ENCODE results near the gene LAMC2.

Gene LAMC2

GRCh38 chr1:183235503-183235902 lies 49.4 kb downstream of the LAMC2 start:
- in situ Hi-C loops (cut with HindIII; ENCODE audit: low sequenced_read_pairs) = no loop called here

GRCh38 chr1:183236158-183236725 lies 50.2 kb downstream of the LAMC2 start:
- in situ Hi-C loops (cut with HindIII; ENCODE audit: low sequenced_read_pairs) = no loop called here

DNA sequence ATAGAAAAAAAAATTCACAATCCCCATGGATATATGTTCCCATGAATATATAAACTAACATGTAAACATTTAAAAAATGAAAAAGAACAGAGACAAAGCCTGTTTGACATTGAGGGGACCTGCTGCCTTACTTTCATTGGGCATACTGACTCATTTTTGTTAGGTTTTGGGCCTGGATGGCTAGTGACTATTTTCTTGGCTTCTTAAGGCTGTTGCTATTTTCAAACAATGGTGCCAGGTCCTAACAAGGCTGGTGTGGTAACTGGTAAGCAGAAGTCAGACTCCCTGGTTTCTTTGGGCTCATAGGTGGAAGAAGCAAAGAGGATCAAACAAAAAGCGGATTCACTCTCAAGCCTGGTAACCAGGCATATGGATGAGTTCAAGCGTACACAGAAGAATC lies 51.0 kb downstream of the LAMC2 start:
- in situ Hi-C loops (cut with HindIII; ENCODE audit: low sequenced_read_pairs) = no loop called here

- in situ Hi-C loops (cut with HindIII; ENCODE audit: low sequenced_read_pairs) = no loop called here
Observed at GRCh38 chr1:183238071-183238470, 52.0 kb downstream of the LAMC2 start.

DNA sequence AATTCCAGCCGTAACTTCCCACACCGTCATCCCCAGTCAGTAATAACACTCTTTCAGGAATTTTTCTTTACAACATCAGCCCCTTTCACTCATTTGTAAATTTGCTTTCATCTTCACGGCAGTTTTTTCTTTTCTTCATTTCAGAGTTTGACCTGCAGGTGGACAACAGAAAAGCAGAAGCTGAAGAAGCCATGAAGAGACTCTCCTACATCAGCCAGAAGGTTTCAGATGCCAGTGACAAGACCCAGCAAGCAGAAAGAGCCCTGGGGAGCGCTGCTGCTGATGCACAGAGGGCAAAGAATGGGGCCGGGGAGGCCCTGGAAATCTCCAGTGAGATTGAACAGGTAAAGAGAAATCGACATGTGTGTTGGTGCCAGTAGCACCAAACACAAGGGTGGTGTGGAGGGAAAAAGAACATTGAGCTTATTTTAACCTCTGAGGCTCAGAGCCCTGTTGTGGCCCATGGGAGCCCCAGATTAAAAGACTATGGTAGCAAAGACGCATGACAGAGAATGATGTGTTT lies 53.2 kb downstream of the LAMC2 start:
- in situ Hi-C loops (cut with HindIII; ENCODE audit: low sequenced_read_pairs) = no loop called here

- in situ Hi-C loops (cut with HindIII; ENCODE audit: low sequenced_read_pairs) = loop anchor here (5.0 to 10.0 kb wide), 2 partner anchors 72 to 355 kb away; partner anchors contain the start of gene NCF2
Observed at GRCh38 chr1:183239793-183240525, 53.9 kb downstream of the LAMC2 start.

DNA sequence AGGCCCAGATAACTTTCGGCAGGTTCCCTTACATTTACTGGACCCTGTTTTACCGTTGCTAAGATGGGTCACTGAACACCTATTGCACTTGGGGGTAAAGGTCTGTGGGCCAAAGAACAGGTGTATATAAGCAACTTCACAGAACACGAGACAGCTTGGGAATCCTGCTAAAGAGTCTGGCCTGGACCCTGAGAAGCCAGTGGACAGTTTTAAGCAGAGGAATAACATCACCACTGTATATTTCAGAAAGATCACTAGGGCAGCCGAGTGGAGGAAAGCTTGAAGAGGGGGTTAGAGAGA lies 54.4 kb downstream of the LAMC2 start:
- in situ Hi-C loops (cut with HindIII; ENCODE audit: low sequenced_read_pairs) = loop anchor here (5.0 to 10.0 kb wide), 2 partner anchors 72 to 354 kb away; partner anchors contain the start of gene NCF2

- in situ Hi-C loops (cut with HindIII; ENCODE audit: low sequenced_read_pairs) = loop anchor here (5.0 to 10.0 kb wide), 2 partner anchors 71 to 354 kb away; partner anchors contain the start of gene NCF2
Observed at GRCh38 chr1:183240853-183241252, 54.8 kb downstream of the LAMC2 start.

DNA sequence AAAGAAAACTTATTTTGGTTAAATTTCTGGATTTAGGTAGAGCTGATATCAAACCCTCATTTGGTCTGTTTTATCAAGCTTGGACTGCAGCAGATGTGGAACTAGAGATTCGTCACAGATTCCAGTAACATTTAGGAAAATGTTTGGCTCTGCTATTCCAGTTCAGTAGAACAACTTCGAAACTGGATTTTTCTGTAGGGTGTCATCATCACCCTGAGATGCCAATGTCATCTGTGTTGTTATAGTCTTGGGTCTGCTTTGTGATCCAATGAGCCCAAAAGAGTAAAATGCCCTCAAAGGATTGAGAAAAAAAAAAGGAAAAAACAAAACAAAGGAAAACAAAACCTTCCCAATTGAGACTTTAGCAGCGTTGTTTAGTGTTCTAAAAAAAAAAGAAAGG lies 55.4 kb downstream of the LAMC2 start:
- in situ Hi-C loops (cut with HindIII; ENCODE audit: low sequenced_read_pairs) = loop anchor here (5.0 to 10.0 kb wide), 2 partner anchors 71 to 353 kb away; partner anchors contain the start of gene NCF2

GRCh38 chr1:183242556-183242955 lies 56.5 kb downstream of the LAMC2 start:
- in situ Hi-C loops (cut with HindIII; ENCODE audit: low sequenced_read_pairs) = loop anchor here (5.0 to 10.0 kb wide), 2 partner anchors 70 to 352 kb away; partner anchors contain the start of gene NCF2

GRCh38 chr1:183243161-183244050 lies 57.3 kb downstream of the LAMC2 start:
- in situ Hi-C loops (cut with HindIII; ENCODE audit: low sequenced_read_pairs) = loop anchor here (5.0 to 10.0 kb wide), 2 partner anchors 69 to 351 kb away; partner anchors contain the start of gene NCF2

DNA sequence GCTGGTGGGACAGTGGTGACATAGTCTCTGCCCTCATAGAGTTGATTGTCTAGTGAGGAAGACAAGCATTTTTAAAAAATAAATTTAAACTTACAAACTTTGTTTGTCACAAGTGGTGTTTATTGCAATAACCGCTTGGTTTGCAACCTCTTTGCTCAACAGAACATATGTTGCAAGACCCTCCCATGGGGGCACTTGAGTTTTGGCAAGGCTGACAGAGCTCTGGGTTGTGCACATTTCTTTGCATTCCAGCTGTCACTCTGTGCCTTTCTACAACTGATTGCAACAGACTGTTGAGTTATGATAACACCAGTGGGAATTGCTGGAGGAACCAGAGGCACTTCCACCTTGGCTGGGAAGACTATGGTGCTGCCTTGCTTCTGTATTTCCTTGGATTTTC lies 58.4 kb downstream of the LAMC2 start:
- in situ Hi-C loops (cut with HindIII; ENCODE audit: low sequenced_read_pairs) = loop anchor here (5.0 to 10.0 kb wide), 2 partner anchors 68 to 350 kb away; partner anchors contain the start of gene NCF2

DNA sequence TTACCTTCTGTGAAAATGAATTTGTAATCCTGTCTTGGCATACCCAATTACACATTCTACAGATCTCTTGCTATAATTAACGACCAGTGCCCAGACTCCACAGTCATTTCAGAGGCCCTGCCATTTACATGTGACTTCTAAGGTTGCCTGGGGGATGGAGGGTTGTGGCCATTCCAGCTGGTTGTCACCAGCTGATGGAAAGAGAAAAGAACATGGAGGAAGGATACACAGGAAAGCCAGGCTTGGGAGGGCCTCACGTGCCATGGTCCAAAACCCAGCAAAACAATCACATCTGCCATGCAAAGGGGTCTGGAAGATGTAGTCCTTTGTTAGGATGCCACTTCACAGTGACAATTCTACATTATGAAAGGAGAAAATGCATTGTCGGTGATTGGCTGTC lies 59.3 kb downstream of the LAMC2 start:
- in situ Hi-C loops (cut with HindIII; ENCODE audit: low sequenced_read_pairs) = loop anchor here (10.0 kb wide), 1 partner anchor 349 kb away; the partner anchor contains the start of gene NCF2

DNA sequence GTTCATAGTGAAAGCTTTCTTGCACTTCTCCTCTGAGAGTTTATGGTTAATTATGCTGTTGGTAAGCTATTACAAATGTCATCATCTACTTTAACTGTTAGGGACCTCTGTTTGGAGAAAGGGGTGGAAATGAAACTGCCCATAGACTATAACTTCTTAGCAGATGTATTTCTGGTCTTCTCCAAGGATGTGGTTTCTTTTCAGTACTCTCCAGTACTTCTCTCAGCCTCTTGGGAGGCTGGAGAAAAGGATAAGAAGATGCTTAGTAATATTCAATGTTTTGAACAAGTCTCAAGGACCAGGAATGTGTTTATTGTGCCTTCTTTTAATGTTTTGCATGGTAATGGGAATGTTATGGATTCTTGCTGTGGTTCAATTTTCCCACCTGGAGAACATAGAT lies 60.4 kb downstream of the LAMC2 start:
- in situ Hi-C loops (cut with HindIII; ENCODE audit: low sequenced_read_pairs) = loop anchor here (10.0 kb wide), 1 partner anchor 348 kb away; the partner anchor contains the start of gene NCF2

DNA sequence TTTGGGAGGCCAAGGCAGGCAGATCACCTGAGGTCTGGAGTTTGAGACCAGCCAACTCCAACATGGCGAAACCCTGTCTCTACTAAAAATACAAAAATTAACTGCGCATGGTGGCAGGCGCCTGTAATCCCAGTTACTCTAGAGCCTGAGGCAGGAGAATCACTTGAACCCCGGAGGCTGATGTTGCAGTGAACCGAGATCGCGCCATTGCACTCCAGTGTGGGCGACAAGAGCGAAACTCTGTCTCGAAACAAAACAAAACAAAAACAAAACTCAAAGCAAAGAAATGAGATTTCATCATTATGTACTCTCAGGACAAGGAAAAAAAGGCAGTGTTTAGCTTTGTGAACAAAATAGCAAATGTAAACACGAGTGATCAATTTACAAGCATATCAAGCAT lies 61.0 kb downstream of the LAMC2 start:
- in situ Hi-C loops (cut with HindIII; ENCODE audit: low sequenced_read_pairs) = loop anchor here (10.0 kb wide), 1 partner anchor 348 kb away; the partner anchor contains the start of gene NCF2

DNA sequence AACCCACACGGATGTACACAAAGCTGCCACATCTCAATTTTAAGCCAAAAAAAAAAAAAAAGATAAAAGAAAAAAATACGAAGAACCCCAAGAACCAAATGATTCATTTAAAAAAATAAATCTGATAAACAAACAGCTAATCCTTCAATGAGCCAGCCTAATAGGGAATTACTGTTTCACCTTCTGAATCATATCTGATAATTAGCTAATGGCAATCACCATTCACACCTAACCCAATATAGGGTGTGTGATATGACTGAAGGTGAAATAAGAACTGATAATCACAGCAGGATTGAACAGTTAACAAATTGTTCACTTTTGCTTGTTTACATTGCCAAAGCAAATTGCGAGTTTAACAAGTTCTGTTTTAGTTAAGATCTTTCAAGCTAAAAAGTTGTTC lies 61.4 kb downstream of the LAMC2 start:
- in situ Hi-C loops (cut with HindIII; ENCODE audit: low sequenced_read_pairs) = loop anchor here (10.0 kb wide), 1 partner anchor 347 kb away; the partner anchor contains the start of gene NCF2

GRCh38 chr1:183247931-183248330 lies 61.9 kb downstream of the LAMC2 start:
- in situ Hi-C loops (cut with HindIII; ENCODE audit: low sequenced_read_pairs) = loop anchor here (10.0 kb wide), 1 partner anchor 347 kb away; the partner anchor contains the start of gene NCF2

GRCh38 chr1:183248989-183249691 lies 63.1 kb downstream of the LAMC2 start:
- in situ Hi-C loops (cut with HindIII; ENCODE audit: low sequenced_read_pairs) = loop anchor here (10.0 kb wide), 1 partner anchor 346 kb away; the partner anchor contains the start of gene NCF2

GRCh38 chr1:183249941-183250452 lies 63.9 kb downstream of the LAMC2 start:
- in situ Hi-C loops (cut with HindIII; ENCODE audit: low sequenced_read_pairs) = loop anchor here (10.0 kb wide), 1 partner anchor 345 kb away; the partner anchor contains the start of gene NCF2
